Parathyroid adenoma (tissue), 2 donors: ENCODE measurements around the gene MORC4.

Experiments used
- H2AFZ ChIP-seq: fragments of 300-600 bp; sonication (generic); one replicate; pipeline ENCODE4 v1.7.0; 2017; ENCODE audit warnings: antibody characterized with exemption, mild to moderate bottlenecking
- H3K27ac ChIP-seq: fragments of 300-600 bp; sonication (generic); one replicate; pipeline ENCODE4 v1.7.0; 2017
- H3K27me3 ChIP-seq: fragments of 300-600 bp; sonication (generic); one replicate; pipeline ENCODE4 v1.7.0; 2017; ENCODE audit warnings: low read length; ENCODE audit not compliant: control insufficient read depth, insufficient read depth
- H3K36me3 ChIP-seq: fragments of 300-600 bp; sonication (generic); one replicate; pipeline ENCODE4 v1.7.0; 2017; ENCODE audit warnings: low read length; ENCODE audit not compliant: control insufficient read depth, insufficient read depth
- H3K4me1 ChIP-seq: fragments of 300-600 bp; sonication (generic); one replicate; pipeline ENCODE4 v1.7.0; 2017; ENCODE audit warnings: control low read depth
- H3K4me2 ChIP-seq: fragments of 300-600 bp; sonication (generic); one replicate; pipeline ENCODE4 v1.7.0; 2017; ENCODE audit warnings: low read length
- H3K4me3 ChIP-seq: fragments of 300-600 bp; sonication (generic); one replicate; pipeline ENCODE4 v1.7.0; 2017; ENCODE audit warnings: low read depth, low read length
- H3K79me2 ChIP-seq: fragments of 300-600 bp; sonication (generic); one replicate; pipeline ENCODE4 v1.7.0; 2017; ENCODE audit warnings: control low read depth
- H3K9ac ChIP-seq: fragments of 300-600 bp; sonication (generic); one replicate; pipeline ENCODE4 v1.7.0; 2017; ENCODE audit warnings: mild to moderate bottlenecking
- H3K9me3 ChIP-seq: fragments of 300-600 bp; sonication (generic); one replicate; pipeline ENCODE4 v1.7.0; 2017; ENCODE audit warnings: low read length; ENCODE audit not compliant: control insufficient read depth
- TF ChIP-seq, protein P1 (sequence below): fragments of 300-600 bp; sonication (generic); IDR thresholded peaks from one replicate; pipeline ENCODE4 v1.7.0; 2017; ENCODE audit warnings: antibody characterized with exemption, mild to moderate bottlenecking
- donor health status: primary hyperparathyroidism.

The MORC4 gene

DNA sequence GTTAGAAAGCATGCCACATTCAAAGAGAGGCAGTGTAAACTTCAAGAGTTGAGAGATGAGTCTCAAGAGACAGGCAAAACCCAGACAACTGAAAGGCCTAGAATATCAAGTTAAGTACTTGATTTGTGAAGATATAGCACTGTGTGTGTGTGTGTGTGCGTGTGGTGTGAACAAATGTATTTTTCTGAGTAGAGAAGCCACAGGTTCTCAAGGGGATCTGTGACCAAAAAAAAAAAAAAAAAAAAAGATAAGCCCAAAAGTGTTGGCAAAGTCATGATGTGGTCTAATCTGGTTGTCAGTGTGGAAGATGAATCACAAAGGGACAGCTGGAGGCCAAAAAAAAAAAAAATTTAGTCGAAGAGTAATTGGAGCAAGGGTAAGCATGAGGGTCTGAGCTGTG, 100.7 kb downstream of the MORC4 start:
- no peaks in the 10 kb centered on the region for H3K4me1 ChIP-seq
- no peaks in the 10 kb centered on the region for H3K79me2 ChIP-seq
- H3K4me3 ChIP-seq = no peak overlapping the region
- no peaks in the 10 kb centered on the region for H3K27me3 ChIP-seq
- no peak overlapping the region for H2AFZ ChIP-seq
- H3K4me2 ChIP-seq = no peak overlapping the region
- H3K9ac ChIP-seq = no peak overlapping the region
- H3K36me3 ChIP-seq = no peaks in the 10 kb centered on the region
- H3K9me3 ChIP-seq = no peaks in the 10 kb centered on the region
- TF ChIP-seq, protein P1, sequence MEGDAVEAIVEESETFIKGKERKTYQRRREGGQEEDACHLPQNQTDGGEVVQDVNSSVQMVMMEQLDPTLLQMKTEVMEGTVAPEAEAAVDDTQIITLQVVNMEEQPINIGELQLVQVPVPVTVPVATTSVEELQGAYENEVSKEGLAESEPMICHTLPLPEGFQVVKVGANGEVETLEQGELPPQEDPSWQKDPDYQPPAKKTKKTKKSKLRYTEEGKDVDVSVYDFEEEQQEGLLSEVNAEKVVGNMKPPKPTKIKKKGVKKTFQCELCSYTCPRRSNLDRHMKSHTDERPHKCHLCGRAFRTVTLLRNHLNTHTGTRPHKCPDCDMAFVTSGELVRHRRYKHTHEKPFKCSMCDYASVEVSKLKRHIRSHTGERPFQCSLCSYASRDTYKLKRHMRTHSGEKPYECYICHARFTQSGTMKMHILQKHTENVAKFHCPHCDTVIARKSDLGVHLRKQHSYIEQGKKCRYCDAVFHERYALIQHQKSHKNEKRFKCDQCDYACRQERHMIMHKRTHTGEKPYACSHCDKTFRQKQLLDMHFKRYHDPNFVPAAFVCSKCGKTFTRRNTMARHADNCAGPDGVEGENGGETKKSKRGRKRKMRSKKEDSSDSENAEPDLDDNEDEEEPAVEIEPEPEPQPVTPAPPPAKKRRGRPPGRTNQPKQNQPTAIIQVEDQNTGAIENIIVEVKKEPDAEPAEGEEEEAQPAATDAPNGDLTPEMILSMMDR = no peak
- H3K27ac ChIP-seq = no peak overlapping the region

DNA sequence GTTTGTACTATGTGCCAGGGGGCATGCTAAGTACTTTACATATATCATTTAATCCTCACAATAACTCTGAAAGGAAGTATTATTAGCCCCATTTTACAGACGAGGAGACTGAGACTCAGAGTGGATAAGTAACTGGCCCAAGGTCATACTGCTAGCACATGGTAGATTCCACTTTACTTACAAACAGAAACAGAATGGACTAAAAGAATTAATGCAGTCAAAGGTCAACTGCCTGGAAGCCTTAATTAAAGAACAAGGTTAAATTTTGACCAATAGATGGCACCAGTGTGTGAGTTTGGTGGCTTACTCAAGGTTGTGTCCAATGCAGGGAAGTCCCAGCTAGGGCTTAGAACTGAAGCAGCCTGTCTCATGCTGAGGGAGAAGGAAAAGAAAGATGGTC, 101.5 kb downstream of the MORC4 start:
- TF ChIP-seq, protein P1 = peak; percentile 25
- no peak overlapping the region for H3K9ac ChIP-seq
- no peaks in the 10 kb centered on the region for H3K27me3 ChIP-seq
- H3K4me3 ChIP-seq = no peak overlapping the region
- no peaks in the 10 kb centered on the region for H3K9me3 ChIP-seq
- H3K79me2 ChIP-seq = no peaks in the 10 kb centered on the region
- H3K27ac ChIP-seq = no peak overlapping the region
- H3K36me3 ChIP-seq = no peaks in the 10 kb centered on the region
- H3K4me1 ChIP-seq = no peaks in the 10 kb centered on the region
- no peak overlapping the region for H3K4me2 ChIP-seq
- no peak overlapping the region for H2AFZ ChIP-seq

DNA sequence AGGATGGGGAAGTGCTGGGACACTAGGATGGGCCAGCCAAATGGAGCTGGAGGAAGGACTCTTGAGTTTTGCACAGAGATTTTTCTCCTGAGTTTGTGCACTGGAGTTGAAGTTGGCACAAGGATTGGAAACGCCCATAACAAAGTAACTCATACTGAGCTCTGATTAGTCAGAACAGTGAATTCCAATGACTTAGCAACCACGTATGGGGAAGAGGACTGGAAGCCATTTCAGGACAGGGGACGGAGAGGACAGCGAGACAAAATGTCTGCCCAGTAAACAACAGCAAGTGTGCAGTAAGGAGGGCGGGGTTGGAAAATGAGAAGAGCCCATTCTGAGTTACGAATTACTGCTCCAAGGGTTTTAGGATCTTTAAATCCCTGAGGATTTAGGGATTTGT, 102.8 kb downstream of the MORC4 start:
- H3K4me1 ChIP-seq = no peaks in the 10 kb centered on the region
- H3K27ac ChIP-seq = no peak overlapping the region
- H3K9ac ChIP-seq = no peak overlapping the region
- no peaks in the 10 kb centered on the region for H3K9me3 ChIP-seq
- H3K27me3 ChIP-seq = no peaks in the 10 kb centered on the region
- H3K4me2 ChIP-seq = no peak overlapping the region
- TF ChIP-seq, protein P1 = no peak
- H3K79me2 ChIP-seq = no peaks in the 10 kb centered on the region
- H2AFZ ChIP-seq = no peak overlapping the region
- H3K4me3 ChIP-seq = no peak overlapping the region
- no peaks in the 10 kb centered on the region for H3K36me3 ChIP-seq

DNA sequence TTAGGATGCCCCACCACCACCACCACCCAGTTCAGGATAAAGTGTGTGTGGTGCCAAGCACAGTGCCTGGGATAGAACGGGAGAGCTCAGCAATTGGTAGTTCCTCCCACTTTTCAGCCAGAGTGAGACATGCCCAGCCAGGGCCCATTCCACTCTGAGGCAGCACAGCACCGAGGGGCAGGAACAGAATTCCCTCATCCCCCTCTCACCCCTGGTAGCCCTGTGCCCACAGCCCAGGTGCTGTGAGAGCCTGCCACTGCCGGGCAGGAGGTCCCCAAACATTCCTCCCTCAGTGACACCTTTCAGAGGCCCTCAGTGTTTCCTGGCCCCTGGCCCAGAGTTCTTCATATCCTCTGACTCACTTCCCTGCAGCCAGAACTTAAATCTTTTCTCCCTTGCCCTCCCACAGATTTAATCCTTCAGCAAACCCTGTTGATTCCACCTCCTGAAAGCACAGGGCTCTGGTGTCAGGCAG, 105.0 kb downstream of the MORC4 start:
- TF ChIP-seq, protein P1 = no peak
- no peak overlapping the region for H2AFZ ChIP-seq
- H3K4me3 ChIP-seq = no peak overlapping the region
- no peak overlapping the region for H3K9ac ChIP-seq
- H3K4me2 ChIP-seq = no peak overlapping the region
- no peak overlapping the region for H3K27ac ChIP-seq
- H3K79me2 ChIP-seq = no peaks in the 10 kb centered on the region
- H3K36me3 ChIP-seq = no peaks in the 10 kb centered on the region
- no peaks in the 10 kb centered on the region for H3K9me3 ChIP-seq
- no peaks in the 10 kb centered on the region for H3K4me1 ChIP-seq
- no peaks in the 10 kb centered on the region for H3K27me3 ChIP-seq

DNA sequence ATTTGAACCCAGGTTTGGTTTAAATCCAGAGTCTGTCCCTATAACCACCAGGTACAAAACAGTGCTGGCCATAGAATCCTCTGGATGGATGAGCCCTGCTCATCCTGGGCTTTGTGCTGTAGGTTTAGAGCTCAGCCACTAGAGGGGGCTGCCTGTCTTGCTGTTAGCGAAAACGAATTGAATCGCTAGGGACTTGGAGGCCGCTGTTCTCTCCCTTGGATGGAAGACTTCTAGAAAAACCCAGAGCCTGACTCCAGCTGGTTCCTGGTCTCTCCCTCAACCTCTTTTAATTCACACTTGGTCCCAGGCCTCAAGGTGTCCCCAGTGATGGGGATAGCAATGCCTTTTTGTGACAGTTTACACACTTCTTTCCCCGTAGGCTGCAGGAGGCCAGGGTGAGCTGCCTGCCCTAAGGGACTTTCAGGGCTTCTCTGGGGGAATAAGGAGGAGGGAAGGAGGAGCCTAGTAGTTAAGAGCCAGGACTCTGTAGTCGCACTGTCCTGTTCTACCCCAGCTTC, 105.6 kb downstream of the MORC4 start:
- Histone ChIP-seq H3K4me1 (no peaks in the 10 kb centered on the region), H3K27ac (no peak overlapping the region), H2AFZ (peak overlapping the region; percentile 60), H3K79me2 (no peaks in the 10 kb centered on the region), H3K4me3 (no peak overlapping the region), H3K9ac (no peak overlapping the region), H3K9me3 (no peaks in the 10 kb centered on the region), H3K27me3 (no peaks in the 10 kb centered on the region), H3K4me2 (no peak overlapping the region), H3K36me3 (no peaks in the 10 kb centered on the region)
- TF ChIP-seq, protein P1 = peak; percentile 66
